Esophagus mucosa (tissue), 1 donor: Measurements from ENCODE around the gene RASSF5. TPM values are rescaled to one million over a fixed set of nuclear protein-coding genes. Genes with fewer than 3 reads are reported as not detected.
A peak's percentile ranks its signal among the peaks of the same experiment; 100 is the strongest.

Experiments used
- ATAC-seq: fragments of 200-7000 bp; cut with Tn5 transposase; one replicate; pipeline ENCODE4 v1.9.1; 2020
- total RNA-seq: library from RNA; stranded (reverse); gene quantifications from one replicate; pipeline ENCODE4 v1.2.4, GENCODE V29; 2023
- donor health status: DM: yes; HTN: yes; CAD: no.

Gene RASSF5
- total RNA-seq, 1 donor from 2014 or later: 38.7 TPM

DNA sequence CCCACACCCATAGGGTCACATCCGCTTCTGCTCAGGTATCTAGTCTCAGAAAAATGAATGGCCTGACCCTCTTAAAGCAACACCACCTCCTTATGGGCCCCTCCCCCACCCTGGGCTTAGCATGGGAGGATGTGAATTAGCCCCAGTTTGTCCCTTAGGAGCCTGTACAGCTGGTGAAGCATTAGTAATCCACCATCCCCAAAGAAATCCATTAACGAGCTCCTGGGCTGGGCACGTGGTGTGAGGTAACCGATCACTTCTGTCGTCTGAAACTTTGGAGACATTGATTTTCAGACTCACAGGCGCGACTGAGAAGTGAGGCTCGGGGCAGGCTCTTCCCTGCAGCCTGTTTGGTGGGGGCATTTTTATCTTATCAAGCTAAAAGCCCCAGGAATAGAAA is 10.5 kb downstream of the RASSF5 start:
- ATAC-seq: no peak

- ATAC-seq: no peak
These were observed 10.9 kb downstream of the RASSF5 start for GRCh38 chr1:206518206-206518605.

- ATAC-seq: no peak
These were observed 11.4 kb downstream of the RASSF5 start for GRCh38 chr1:206518743-206519142.

DNA sequence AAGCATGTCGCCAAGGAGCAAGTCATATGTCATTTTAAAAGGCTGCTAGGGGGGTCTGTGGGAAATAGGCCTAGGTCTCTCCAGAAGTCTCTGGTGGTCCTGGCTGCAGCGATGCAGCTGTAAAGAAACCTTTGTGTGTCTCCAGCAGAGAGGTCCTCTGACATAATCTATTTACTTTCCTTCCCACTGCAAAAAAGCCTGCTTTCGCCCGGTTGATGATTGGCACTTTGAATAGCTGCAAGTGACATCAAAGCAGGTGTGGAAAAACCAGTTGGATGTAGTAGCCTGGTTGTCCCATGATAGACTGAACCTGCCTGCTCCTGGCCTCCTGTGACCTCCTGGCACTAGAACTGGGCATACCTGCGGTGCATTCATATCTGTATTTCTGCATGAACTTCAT is 13.8 kb downstream of the RASSF5 start:
- ATAC-seq: peak; percentile 78

- no peak for ATAC-seq
These were observed 14.5 kb downstream of the RASSF5 start for GRCh38 chr1:206521694-206522402.

DNA sequence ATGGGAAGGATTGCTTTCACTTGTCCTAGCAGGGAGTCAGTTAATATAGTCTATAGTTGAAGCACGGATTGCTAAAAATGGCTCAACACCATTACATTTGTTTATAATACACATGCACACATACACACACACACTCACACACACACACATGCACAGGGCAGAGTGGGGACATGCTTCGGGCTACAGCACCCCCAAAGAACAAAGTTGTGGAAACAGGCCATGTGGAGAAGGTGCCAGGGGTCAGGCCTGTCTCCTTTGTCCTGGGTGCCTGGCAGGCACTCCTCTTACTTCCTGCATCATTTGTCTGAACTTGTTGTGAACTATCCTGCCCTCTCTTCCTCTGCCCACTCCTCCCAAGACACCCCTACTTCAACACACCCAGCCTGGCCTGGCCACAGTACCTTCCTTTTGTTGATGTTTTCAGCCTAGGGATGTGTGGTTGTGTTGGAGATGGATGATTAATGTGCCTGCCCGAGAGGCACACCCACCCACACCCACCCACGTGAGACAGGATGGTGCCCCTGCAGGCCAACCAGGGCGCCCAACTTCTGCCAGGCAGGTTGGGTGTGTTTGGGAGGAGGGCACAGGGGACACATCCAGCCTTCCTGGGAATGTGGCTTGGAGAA is 17.5 kb downstream of the RASSF5 start:
- ATAC-seq: peak; percentile 95

GRCh38 chr1:206526064-206526911 is 19.0 kb downstream of the RASSF5 start:
- no peak for ATAC-seq

DNA sequence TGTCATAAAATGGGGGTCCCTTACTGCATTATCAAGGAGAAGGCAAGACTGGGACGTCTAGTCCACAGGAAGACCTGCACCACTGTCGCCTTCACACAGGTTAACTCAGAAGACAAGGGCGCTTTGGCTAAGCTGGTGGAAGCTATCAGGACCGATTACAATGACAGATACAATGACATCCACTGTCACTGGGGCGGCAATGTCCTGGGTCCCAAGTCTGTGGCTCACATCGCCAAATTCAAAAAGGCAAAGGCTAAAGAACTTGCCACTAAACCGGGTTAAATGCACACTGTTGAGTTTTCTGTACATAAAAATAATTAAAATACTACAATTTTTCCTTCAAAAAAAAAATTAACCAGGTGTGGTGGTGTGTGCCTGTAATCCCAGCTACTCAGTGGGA is 22.1 kb downstream of the RASSF5 start:
- no peak for ATAC-seq

- ATAC-seq: no peak
These were observed 25.0 kb downstream of the RASSF5 start for GRCh38 chr1:206532368-206532767.

- ATAC-seq: no peak
These were observed 27.2 kb downstream of the RASSF5 start for GRCh38 chr1:206534552-206534951.

DNA sequence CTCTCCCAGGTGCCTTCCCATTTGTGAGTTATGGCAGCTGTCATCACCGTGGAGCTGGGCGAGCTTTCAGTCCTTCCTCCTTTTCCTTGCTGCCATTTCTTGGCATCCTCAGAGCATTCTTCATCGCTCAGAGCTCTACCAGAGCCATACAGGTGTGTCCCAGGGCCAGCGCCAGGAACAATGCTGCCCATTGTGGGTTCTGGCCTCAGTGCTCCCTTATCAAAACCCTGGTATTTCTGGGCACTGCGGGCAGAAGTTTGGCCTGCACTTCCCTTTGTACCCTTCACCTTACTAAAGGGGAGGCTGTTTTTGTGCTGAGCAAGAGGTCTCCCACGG is 28.5 kb downstream of the RASSF5 start:
- peak; percentile 29 for ATAC-seq

- ATAC-seq: no peak
These were observed 29.8 kb downstream of the RASSF5 start for GRCh38 chr1:206537141-206537540.

GRCh38 chr1:206538086-206538770 is 30.9 kb downstream of the RASSF5 start:
- no peak for ATAC-seq

GRCh38 chr1:206538901-206539640 is 31.7 kb downstream of the RASSF5 start:
- no peak for ATAC-seq

GRCh38 chr1:206540044-206540780 is 32.9 kb downstream of the RASSF5 start:
- peak; percentile 76 for ATAC-seq

DNA sequence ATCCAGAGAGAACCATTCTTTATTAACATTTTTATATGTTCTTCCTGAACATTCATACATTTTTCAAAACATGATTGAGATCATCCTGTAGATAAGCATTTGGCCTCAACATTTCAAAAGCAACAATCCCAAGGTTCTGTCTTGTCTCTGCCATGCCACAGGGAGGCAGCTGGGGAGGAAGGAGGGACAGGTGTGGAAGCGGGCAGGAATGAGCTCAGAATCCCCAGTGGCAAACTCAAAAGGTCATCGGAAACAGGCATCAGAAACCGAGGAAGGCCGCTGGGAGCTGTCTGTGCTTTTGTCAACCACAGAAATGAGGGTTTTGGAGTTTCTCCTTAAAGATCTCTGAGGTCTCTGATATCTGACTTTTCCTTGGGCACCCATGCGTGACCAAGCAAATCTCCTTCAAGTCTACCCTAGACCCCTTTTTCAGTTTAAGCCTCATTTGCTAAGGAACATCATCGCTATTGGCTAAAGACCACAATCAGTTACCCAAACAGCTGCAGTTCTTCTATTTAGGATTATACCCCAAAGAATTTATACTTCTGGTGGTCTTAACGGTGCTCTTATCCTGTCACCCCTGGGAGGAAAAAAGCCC is 34.0 kb downstream of the RASSF5 start:
- ATAC-seq: no peak

GRCh38 chr1:206544562-206545257 is 37.4 kb downstream of the RASSF5 start:
- peak; percentile 46 for ATAC-seq

DNA sequence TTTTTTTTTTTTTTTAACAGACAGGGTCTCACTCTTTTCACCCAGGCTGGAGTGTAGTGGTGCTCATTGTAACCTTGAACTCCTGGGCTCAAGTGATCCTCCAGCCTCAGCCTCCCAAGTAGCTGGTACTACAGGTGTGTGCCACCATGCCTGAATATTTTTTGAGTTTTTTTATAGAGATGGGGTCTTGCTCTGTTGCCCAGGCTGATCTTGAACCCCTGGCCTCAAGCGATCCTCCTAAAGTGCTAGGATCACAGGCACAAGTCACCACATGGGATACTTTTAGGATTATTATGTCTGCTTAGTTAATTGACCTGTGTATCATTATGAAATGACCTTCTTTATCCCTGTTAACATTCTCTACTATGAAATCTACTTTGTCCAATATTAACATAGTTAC is 38.0 kb downstream of the RASSF5 start:
- no peak for ATAC-seq

- no peak for ATAC-seq
These were observed 39.8 kb downstream of the RASSF5 start for GRCh38 chr1:206547104-206547503.

DNA sequence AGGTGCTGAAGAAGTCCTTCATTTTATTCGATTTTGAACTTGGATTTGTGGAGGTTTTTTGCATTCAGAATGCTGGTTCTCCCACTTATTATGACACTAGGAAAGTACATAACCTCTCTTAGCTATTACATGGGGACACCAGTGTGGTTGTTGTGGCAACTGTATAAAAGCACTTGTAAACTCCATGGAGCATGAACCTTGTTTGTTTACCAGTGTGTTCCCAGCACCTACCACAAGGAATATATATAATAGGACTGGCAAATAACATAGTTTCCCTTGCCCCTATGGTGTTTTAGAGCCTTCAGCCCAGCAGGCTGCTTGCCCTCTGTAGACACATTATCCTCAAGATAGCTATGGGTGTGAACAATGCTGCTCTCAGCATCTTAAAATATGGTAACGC is 43.1 kb downstream of the RASSF5 start:
- no peak for ATAC-seq
